Kidney (tissue), 14 donors: ENCODE measurements around the gene CD200. TPM values are rescaled to one million over a fixed set of nuclear protein-coding genes. Genes with fewer than 3 reads are reported as not detected.
A peak's percentile ranks its signal among the peaks of the same experiment; 100 is the strongest.

Experiments
- DNase-seq, 5 donors: peaks; one replicate each; pipeline ENCODE4 v3.0.0-alpha.2; 2013 to 2020
- FAIRE-seq: peaks from 2 replicates; lab custom pipeline; 2012; peaks lifted over from hg19 to GRCh38; lab: Jason Lieb, UNC
- H3K27ac ChIP-seq, 2 donors: one replicate each; pipeline ENCODE4 v1.7.0; 2013; ENCODE audit warnings: low read depth in 2 of 2, low read length in 2 of 2, inconsistent platforms in 1 of 2
- H3K27me3 ChIP-seq: one replicate; pipeline ENCODE4 v1.7.1; 2013; ENCODE audit warnings: low read length, inconsistent platforms; ENCODE audit not compliant: control insufficient read depth, insufficient read depth
- H3K36me3 ChIP-seq, 3 donors: one replicate each; pipeline versions ENCODE4 v1.7.0 to v1.7.1; 2013; ENCODE audit warnings: low read length in 3 of 3, control low read depth in 1 of 3, inconsistent platforms in 1 of 3; ENCODE audit not compliant: insufficient read depth in 3 of 3, control insufficient read depth in 2 of 3
- H3K4me1 ChIP-seq, 3 donors: one replicate each; pipeline versions ENCODE4 v1.7.0 to v1.7.1; 2013; ENCODE audit warnings: low read length in 3 of 3, inconsistent platforms in 1 of 3, low read depth in 1 of 3; ENCODE audit not compliant: control insufficient read depth in 2 of 3, insufficient read depth in 2 of 3
- H3K4me3 ChIP-seq, 3 donors: one replicate each; pipeline versions ENCODE4 v1.7.0 to v1.8.1; 2013; ENCODE audit warnings: low read length in 3 of 3, control low read depth in 1 of 3, inconsistent platforms in 1 of 3
- H3K9ac ChIP-seq, 3 donors: one replicate each; pipeline versions ENCODE4 v1.7.0 to v1.7.1; 2013; ENCODE audit warnings: low read length in 3 of 3, control low read depth in 1 of 3, inconsistent platforms in 1 of 3
- H3K9me3 ChIP-seq, 3 donors: one replicate each; pipeline versions ENCODE4 v1.7.0 to v1.7.1; 2013; ENCODE audit warnings: low read length in 3 of 3, control low read depth in 1 of 3, inconsistent platforms in 1 of 3; ENCODE audit not compliant: control insufficient read depth in 2 of 3, insufficient read depth in 1 of 3
- CTCF ChIP-seq: IDR thresholded peaks from 3 replicates; pipeline ENCODE4 v1.5.1; 2012; ENCODE audit warnings: mild to moderate bottlenecking, moderate library complexity, borderline replicate concordance; ENCODE audit not compliant: insufficient read depth; ENCODE audit errors: extremely low read depth
- intact Hi-C: fragments of 100-400 bp; cut with DNase I; formaldehyde crosslinking; loops from one replicate; pipeline ENCODE4 v1.11.1; 2022
- polyA plus RNA-seq: library from polyadenylated mRNA; stranded (reverse); fragments of 350-450 nt; fragmentation: Illumina TruSeq; extraction: RNeasy Lipid Tissue Mini Kit (QIAGEN cat#74804); gene quantifications from one replicate; pipeline ENCODE4 v1.2.3, GENCODE V29; 2014; ENCODE audit warnings: low read depth, low replicate concordance; ENCODE audit not compliant: insufficient read depth
- total RNA-seq: library from RNA; stranded (reverse); fragmentation: NEBNext Ultra II Directional; extraction: Animal tissue kit (Norgen Biotek cat#: 25700); gene quantifications from one replicate; pipeline ENCODE4 v1.2.1, GENCODE V29; 2021
- donor health status: control.
- donor health status: control.
- donor health status: control.
- donor health status: control.
- donor health status: control.
- donor health status: DM: yes; HTN: yes; CAD: no.
- donor health status: Normal renal cell carcinoma (clear cell type).

CD200 gene
- total and polyA plus RNA-seq, 2 donors from 2014 or later = 8.5 to 16.8 TPM

DNA sequence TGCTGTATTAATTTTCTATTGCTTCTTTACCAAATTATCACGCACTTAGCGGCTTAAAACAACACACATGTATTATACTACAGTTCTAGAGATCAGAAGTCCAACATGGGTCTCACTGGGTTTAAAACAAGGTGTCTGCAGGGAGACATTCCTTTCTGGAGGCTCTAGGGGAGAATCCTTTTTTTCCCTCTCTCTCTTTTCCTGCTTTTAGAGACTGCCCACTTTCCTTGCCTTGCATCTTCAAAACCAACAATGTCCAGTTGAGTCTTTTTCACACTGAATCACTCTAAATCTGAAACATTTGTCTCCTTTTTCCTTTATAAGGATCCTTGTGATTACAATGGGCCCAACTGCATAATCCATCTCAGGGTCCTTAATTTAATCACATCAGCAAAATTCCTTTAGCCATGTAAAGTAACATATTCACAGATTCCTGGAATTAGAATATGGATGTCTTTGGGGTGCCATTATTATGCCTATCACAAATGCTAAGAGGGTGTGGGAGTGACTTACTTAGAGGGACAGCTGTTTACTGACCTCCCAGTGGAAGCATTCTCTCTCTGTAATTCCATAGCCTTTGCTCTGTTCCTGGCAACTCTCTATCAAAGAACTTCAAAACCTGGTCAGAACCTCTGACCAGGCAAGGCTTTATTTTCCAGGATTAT, 21.8 kb downstream of the CD200 start:
- H3K4me3 ChIP-seq = no peak overlapping the region
- DNase-seq = no peak
- no peak for FAIRE-seq
- no peak for TF ChIP-seq CTCF
- intact Hi-C loops = no loop called here
- no peak overlapping the region for H3K9ac ChIP-seq
- H3K36me3 ChIP-seq = no peaks in the 10 kb centered on the region
- peaks cover 0 to 4% (median 2%) of the 10 kb centered on the region in 3 donors for H3K4me1 ChIP-seq
- no peaks in the 10 kb centered on the region for H3K9me3 ChIP-seq
- no peak overlapping the region for H3K27ac ChIP-seq
- H3K27me3 ChIP-seq = no peaks in the 10 kb centered on the region

DNA sequence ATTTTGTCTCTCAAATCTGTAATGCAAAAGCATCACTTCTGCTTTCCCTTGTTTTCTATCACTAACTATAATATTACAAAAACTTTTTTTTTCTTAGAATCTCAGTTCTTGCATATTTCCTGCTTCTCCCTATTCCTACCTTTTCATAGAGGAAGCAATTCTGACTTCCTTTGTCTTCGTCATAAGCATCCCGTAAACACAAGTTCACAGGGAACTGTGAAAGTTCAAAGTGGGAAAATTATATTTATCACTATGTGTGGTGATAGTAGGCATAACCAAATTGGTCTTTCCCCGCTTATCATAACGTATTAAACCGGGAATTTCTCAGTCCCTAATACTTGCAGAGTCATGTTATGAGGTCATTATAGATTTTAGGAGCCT, 22.3 kb downstream of the CD200 start:
- no peak overlapping the region for H3K4me3 ChIP-seq
- H3K9me3 ChIP-seq = no peaks in the 10 kb centered on the region
- H3K36me3 ChIP-seq = no peaks in the 10 kb centered on the region
- H3K9ac ChIP-seq = no peak overlapping the region
- peak; percentile 44 for FAIRE-seq
- peaks cover 0 to 2% (median 0%) of the 10 kb centered on the region in 3 donors for H3K4me1 ChIP-seq
- no peak for TF ChIP-seq CTCF
- DNase-seq = no peak
- intact Hi-C loops = no loop called here
- no peak overlapping the region for H3K27ac ChIP-seq
- no peaks in the 10 kb centered on the region for H3K27me3 ChIP-seq

GRCh38 chr3:112357930-112358780, 25.2 kb downstream of the CD200 start:
- no peak for DNase-seq
- Histone ChIP-seq H3K4me3 (peak overlapping the region in 1 of 3 donors; percentile 4), H3K36me3 (no peaks in the 10 kb centered on the region), H3K9ac (no peak overlapping the region), H3K27me3 (no peaks in the 10 kb centered on the region), H3K9me3 (no peaks in the 10 kb centered on the region), H3K4me1 (peaks cover 0 to 4% (median 0%) of the 10 kb centered on the region in 3 donors), H3K27ac (peak overlapping the region; percentile 37 to 40)
- intact Hi-C loops = no loop called here
- no peak for TF ChIP-seq CTCF
- no peak for FAIRE-seq
